GM12872 (cell line): ENCODE measurements around the gene SLC6A1.

Experiments
- TF ChIP-seq, protein P1 (sequence below): IDR thresholded peaks from 3 replicates; pipeline ENCODE4 v1.5.1; 2011; ENCODE audit warnings: low read depth, mild to moderate bottlenecking, low read length, moderate library complexity; ENCODE audit not compliant: insufficient read depth

Gene SLC6A1

GRCh38 chr3:10980312-10980711, 12.2 kb upstream of the SLC6A1 start:
- TF ChIP-seq, protein P1, sequence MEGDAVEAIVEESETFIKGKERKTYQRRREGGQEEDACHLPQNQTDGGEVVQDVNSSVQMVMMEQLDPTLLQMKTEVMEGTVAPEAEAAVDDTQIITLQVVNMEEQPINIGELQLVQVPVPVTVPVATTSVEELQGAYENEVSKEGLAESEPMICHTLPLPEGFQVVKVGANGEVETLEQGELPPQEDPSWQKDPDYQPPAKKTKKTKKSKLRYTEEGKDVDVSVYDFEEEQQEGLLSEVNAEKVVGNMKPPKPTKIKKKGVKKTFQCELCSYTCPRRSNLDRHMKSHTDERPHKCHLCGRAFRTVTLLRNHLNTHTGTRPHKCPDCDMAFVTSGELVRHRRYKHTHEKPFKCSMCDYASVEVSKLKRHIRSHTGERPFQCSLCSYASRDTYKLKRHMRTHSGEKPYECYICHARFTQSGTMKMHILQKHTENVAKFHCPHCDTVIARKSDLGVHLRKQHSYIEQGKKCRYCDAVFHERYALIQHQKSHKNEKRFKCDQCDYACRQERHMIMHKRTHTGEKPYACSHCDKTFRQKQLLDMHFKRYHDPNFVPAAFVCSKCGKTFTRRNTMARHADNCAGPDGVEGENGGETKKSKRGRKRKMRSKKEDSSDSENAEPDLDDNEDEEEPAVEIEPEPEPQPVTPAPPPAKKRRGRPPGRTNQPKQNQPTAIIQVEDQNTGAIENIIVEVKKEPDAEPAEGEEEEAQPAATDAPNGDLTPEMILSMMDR = no peak

GRCh38 chr3:10981031-10981430, 11.5 kb upstream of the SLC6A1 start:
- TF ChIP-seq, protein P1 = no peak

- TF ChIP-seq, protein P1 = no peak
Observed at GRCh38 chr3:10981961-10982360, 10.6 kb upstream of the SLC6A1 start.

DNA sequence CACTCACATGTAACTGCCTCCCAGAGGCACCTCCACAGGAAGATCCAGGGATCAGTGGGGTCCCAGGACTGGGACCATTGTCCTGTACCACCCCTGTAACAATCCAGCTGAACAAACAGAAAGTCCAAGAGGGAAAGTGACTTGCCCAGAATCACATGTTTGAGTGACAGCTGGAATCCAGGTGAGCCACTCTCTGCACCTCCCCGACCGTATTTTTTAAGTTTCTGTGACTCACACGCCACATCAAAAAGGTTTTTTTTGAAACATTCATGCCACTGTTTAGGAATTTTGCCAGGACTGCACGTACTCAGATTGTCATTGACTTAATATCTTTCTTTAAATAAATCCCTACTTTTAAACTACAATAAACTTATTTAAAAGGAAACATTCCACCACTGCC, 9.8 kb upstream of the SLC6A1 start:
- TF ChIP-seq, protein P1 = no peak

DNA sequence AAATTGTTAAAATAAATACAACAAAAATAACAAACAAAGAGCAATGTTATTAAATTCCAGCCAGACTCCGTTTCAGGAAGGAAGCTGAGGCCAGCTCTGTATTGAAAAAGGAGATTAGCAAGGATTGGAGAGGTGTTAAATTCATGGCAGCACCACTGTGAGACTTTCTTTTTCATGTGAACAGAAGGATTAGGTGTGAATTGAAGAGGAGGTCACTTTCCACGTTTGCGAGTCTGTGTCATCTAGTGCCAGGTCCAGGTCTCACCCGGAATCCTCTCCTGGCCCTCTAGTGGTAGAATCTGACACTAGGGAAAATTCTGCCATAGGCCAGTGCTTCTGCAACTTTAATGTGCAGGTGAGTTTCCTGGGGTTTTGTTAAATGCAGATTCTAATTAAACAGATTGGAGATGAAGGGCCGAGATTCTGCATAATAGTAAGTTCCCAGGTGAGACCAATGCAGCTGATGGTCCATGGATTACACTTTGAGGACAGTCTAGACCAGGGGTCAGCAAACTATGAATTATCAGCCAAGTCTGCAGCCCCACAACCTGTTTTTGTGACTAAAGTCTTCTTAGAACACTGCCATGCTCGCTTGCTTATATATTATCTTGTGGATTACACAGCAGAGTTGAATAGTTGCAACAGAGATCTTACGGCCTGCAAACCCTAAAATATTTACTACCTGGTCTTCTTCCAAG, 9.2 kb upstream of the SLC6A1 start:
- TF ChIP-seq, protein P1 = peak; percentile 88

DNA sequence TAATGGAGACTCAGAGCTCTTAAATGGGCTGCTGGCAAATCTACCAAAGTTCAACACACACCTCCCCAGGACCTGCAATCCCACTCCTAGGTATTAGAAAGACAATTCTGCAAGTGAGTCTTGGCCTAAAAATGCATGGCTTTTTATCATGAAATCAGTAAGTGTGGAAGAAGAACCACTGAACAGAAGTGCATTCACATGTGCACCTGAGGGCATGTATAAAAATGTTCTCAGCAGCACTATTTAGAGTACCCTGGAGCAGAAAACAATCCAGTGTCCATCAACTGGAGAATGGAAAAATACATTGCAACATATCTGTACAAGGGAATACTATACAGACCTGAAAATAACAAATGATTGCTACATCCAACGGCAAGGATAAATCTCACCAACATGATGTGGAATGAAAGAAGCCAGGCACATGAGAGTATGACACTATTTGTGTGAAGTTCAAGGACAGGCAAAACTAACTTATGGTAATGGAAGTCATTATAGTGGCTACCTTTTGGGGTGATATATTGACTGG, 8.1 kb upstream of the SLC6A1 start:
- TF ChIP-seq, protein P1 = no peak

DNA sequence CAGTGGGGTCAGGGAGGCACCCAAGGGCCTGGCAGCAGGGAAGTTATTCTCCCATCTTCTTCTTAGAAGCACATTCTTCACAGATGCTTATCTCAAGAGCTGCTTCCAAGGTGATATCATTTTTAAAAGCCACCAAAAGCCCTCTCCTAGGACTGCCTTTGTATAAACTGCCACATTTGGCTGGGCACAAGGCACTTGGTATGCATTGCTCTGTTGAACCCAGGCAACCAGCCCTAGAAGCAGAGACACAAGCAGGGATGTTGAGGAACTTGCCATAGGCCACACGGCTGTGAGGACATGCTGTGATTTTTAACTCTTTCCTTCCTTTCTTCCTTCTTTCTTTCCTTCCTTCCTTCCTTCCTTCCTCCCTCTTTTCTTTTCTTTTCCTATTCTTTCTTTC, 7.4 kb upstream of the SLC6A1 start:
- TF ChIP-seq, protein P1 = no peak

DNA sequence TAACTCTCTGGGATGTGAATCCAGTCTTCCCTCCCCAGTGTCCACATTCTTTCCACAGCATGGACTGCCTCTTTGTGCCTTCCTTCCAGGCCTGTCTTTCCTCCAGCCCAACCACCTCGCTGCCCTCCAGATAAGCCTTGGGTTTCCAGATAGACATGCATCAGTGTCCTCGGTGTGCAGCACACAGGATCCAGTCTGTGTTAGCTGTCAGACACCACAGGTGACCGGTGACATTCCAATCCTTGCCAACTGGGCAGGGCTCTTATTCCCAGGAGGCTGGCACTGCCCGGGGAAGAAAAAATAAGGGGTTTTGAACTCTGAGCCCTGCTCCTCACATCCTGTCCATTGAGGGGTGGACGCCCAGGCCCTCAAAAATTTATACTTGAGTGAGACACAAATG, 6.0 kb upstream of the SLC6A1 start:
- TF ChIP-seq, protein P1 = no peak
